OCI-LY1 (cell line): ENCODE measurements around the gene COX6A2.

ENCODE experiments used
- EZH2 ChIP-seq: fragments of 200-600 bp; sonication (generic), shearing (Covaris generic); IDR thresholded peaks from 2 replicates; pipeline ENCODE4 v1.8.0; 2017; ENCODE audit warnings: borderline replicate concordance, mixed run types, mild to moderate bottlenecking, antibody characterized with exemption, low read length, moderate library complexity, mixed read lengths
- TF ChIP-seq, protein P1 (sequence below): fragments of 200-600 bp; sonication (generic), shearing (Covaris generic); IDR thresholded peaks from 2 replicates; pipeline ENCODE4 v1.5.1; 2017; ENCODE audit warnings: mild to moderate bottlenecking, antibody characterized with exemption, low read length, moderate library complexity, mixed read lengths

DNA sequence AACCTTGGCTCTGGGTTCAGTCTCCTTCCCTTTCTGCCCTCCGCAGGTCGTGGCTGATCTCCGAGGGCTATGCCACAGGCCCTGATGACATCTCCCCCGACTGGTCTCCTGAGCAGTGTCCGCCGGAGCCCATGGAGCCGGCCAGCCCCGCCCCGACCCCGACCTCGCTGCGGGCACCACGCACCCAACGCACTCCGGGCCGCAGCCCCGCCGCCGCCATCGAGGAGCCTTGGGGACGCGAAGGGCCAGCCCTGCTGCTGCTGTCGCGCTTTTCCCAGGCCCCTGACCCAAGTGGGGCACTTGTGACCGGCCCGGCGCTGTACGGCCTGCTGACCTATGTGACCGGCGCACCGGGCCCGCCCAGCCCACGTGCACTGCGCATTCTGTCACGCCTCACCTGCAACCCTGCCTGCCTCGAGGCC, 36.2 kb upstream of the COX6A2 start:
- TF ChIP-seq EZH2 = no peak
- TF ChIP-seq, protein P1, sequence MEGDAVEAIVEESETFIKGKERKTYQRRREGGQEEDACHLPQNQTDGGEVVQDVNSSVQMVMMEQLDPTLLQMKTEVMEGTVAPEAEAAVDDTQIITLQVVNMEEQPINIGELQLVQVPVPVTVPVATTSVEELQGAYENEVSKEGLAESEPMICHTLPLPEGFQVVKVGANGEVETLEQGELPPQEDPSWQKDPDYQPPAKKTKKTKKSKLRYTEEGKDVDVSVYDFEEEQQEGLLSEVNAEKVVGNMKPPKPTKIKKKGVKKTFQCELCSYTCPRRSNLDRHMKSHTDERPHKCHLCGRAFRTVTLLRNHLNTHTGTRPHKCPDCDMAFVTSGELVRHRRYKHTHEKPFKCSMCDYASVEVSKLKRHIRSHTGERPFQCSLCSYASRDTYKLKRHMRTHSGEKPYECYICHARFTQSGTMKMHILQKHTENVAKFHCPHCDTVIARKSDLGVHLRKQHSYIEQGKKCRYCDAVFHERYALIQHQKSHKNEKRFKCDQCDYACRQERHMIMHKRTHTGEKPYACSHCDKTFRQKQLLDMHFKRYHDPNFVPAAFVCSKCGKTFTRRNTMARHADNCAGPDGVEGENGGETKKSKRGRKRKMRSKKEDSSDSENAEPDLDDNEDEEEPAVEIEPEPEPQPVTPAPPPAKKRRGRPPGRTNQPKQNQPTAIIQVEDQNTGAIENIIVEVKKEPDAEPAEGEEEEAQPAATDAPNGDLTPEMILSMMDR = no peak
